Esophagus squamous epithelium (tissue), 4 donors: ENCODE results near the gene PLXNB1.

Experiments
- CTCF ChIP-seq, 6 experiments: fragments of 450-650 bp in 4 of 6; fragments of 200-600 bp in 2 of 6; sonication (generic) in 2 of 6; IDR thresholded peaks; one replicate each; pipeline ENCODE4 v1.5.1; 2016 to 2019; ENCODE audit warnings: antibody characterized with exemption in 6 of 6, mild to moderate bottlenecking in 4 of 6, moderate library complexity in 4 of 6
- POLR2A ChIP-seq, 4 donors: fragments of 450-650 bp; IDR thresholded peaks; one replicate each; pipeline ENCODE4 v1.6.1; 2017; ENCODE audit warnings: antibody characterized with exemption in 4 of 4, mild to moderate bottlenecking in 4 of 4, moderate library complexity in 3 of 4

- TF ChIP-seq CTCF (IDR thresholded peaks at IDR 0.05) = no peak
- TF ChIP-seq POLR2A (IDR thresholded peaks at IDR 0.05) = no peak
Measured at GRCh38 chr3:48456456-48456855, 26.6 kb upstream of the PLXNB1 start.
